IMR-90 (cell line): ENCODE data around the gene ABCA3. TPM values are rescaled to one million over a fixed set of nuclear protein-coding genes. Genes with fewer than 3 reads are reported as not detected.

Source experiments
- ATAC-seq: fragments of 200-7000 bp; cut with Tn5 transposase; 2 replicates; pipeline ENCODE4 v1.9.1; 2020; ENCODE audit warnings: low read depth, mild to moderate bottlenecking, moderate library complexity
- BruUV-seq: library from RNA; stranded (reverse); fragments of 400-500 nt; replicated peaks from 2 replicates; lab custom pipeline; 2021; lab: Mats Ljungman, UMichigan
- CTCF ChIA-PET: fragments of 300-600 bp; formaldehyde crosslinking; extraction: SDS; loops from one replicate; lab custom pipeline; 2021; ENCODE audit warnings: antibody characterized with exemption; lab: Yijun Ruan, JAX
- POLR2A ChIA-PET: fragments of 300-600 bp; sonication (Branson Sonifier 250); formaldehyde crosslinking; loops from one replicate; lab custom pipeline; 2022; ENCODE audit warnings: antibody characterized with exemption; ENCODE audit not compliant: unreplicated experiment; lab: Charles Lee
- DNase-seq: peaks from one replicate; pipeline ENCODE4 v3.0.0; 2013
- H2AFZ ChIP-seq: replicated peaks from 2 replicates; pipeline ENCODE3; 2013; ENCODE audit warnings: low read length, mild to moderate bottlenecking; ENCODE audit not compliant: poor library complexity
- H2AK5ac ChIP-seq: 2 replicates; pipeline ENCODE4 v1.6.1; 2013; ENCODE audit warnings: low read depth, low read length, inconsistent platforms
- H2AK9ac ChIP-seq: replicated peaks from 2 replicates; pipeline ENCODE3; 2013; ENCODE audit warnings: mild to moderate bottlenecking, low read depth, low read length, moderate library complexity; ENCODE audit not compliant: poor library complexity
- H2BK120ac ChIP-seq: 2 replicates; pipeline ENCODE4 v1.6.1; 2013; ENCODE audit warnings: low read depth, low read length, inconsistent platforms
- H2BK15ac ChIP-seq: 3 replicates; pipeline ENCODE4 v1.6.1; 2013; ENCODE audit warnings: low read depth, low read length, inconsistent platforms
- H2BK20ac ChIP-seq: 2 replicates; pipeline ENCODE4 v1.6.1; 2013; ENCODE audit warnings: low read depth, mild to moderate bottlenecking, inconsistent platforms, low read length, moderate library complexity
- H2BK5ac ChIP-seq: 2 replicates; pipeline ENCODE4 v1.6.1; 2013; ENCODE audit warnings: mild to moderate bottlenecking, low read depth, low read length, inconsistent platforms; ENCODE audit not compliant: poor library complexity, severe bottlenecking
- H3K14ac ChIP-seq: replicated peaks from 2 replicates; pipeline ENCODE4 v1.6.1; 2013; ENCODE audit warnings: low read depth, low read length, inconsistent platforms
- H3K18ac ChIP-seq: 2 replicates; pipeline ENCODE4 v1.6.1; 2013; ENCODE audit warnings: low read depth, low read length, control low read depth
- H3K23ac ChIP-seq: 2 replicates; pipeline ENCODE4 v1.6.1; 2013; ENCODE audit warnings: low read depth, low read length, inconsistent platforms
- H3K27ac ChIP-seq: 2 replicates; pipeline ENCODE4 v1.5.1; 2013; ENCODE audit warnings: mild to moderate bottlenecking, control low read depth, low read length; ENCODE audit not compliant: insufficient read depth
- H3K27me3 ChIP-seq: 2 replicates; pipeline ENCODE4 v1.6.1; 2013; ENCODE audit warnings: low read length; ENCODE audit not compliant: control insufficient read depth, insufficient read depth
- H3K36me3 ChIP-seq: 2 replicates; pipeline ENCODE4 v1.6.1; 2013; ENCODE audit warnings: low read length, mixed read lengths; ENCODE audit not compliant: control insufficient read depth, insufficient read depth
- H3K4ac ChIP-seq: 2 replicates; pipeline ENCODE4 v1.6.1; 2013; ENCODE audit warnings: low read depth, low read length, inconsistent platforms
- H3K4me1 ChIP-seq: 2 replicates; pipeline ENCODE4 v1.6.1; 2013; ENCODE audit warnings: low read length, mixed read lengths; ENCODE audit not compliant: control insufficient read depth, insufficient read depth
- H3K4me2 ChIP-seq: 2 replicates; pipeline ENCODE4 v1.6.1; 2013; ENCODE audit warnings: low read depth, mild to moderate bottlenecking, control low read depth, low read length, moderate library complexity
- H3K4me3 ChIP-seq: 2 replicates; pipeline ENCODE4 v1.5.1; 2013; ENCODE audit warnings: low read depth, mild to moderate bottlenecking, control low read depth, low read length, moderate library complexity; ENCODE audit not compliant: insufficient read depth
- H3K56ac ChIP-seq: 2 replicates; pipeline ENCODE4 v1.6.1; 2013; ENCODE audit warnings: low read length, inconsistent platforms; ENCODE audit not compliant: insufficient read depth; ENCODE audit errors: extremely low read depth
- H3K79me1 ChIP-seq, 2 experiments: 2 replicates each; pipeline ENCODE4 v1.6.1; 2013; ENCODE audit warnings: low read length in 2 of 2, inconsistent platforms in 1 of 2, low read depth in 1 of 2
- H3K9ac ChIP-seq: 2 replicates; pipeline ENCODE4 v1.6.1; 2013; ENCODE audit warnings: low read depth, low read length, control low read depth
- H3K9me1 ChIP-seq: 2 replicates; pipeline ENCODE4 v1.6.1; 2013; ENCODE audit warnings: low read length, inconsistent platforms; ENCODE audit not compliant: insufficient read depth
- H3K9me3 ChIP-seq: 2 replicates; pipeline ENCODE4 v1.6.1; 2013; ENCODE audit warnings: low read length; ENCODE audit not compliant: control insufficient read depth, insufficient read depth
- H4K20me1 ChIP-seq: 2 replicates; pipeline ENCODE4 v1.6.1; 2013; ENCODE audit warnings: low read length, inconsistent platforms; ENCODE audit not compliant: insufficient read depth
- H4K5ac ChIP-seq: 2 replicates; pipeline ENCODE4 v1.6.1; 2013; ENCODE audit warnings: mild to moderate bottlenecking, low read depth, low read length, control low read depth
- H4K8ac ChIP-seq, 2 experiments: 2 replicates each; pipeline ENCODE4 v1.6.1; 2013; ENCODE audit warnings: low read depth in 2 of 2, low read length in 2 of 2, control low read depth in 1 of 2, inconsistent platforms in 1 of 2
- H4K91ac ChIP-seq: 2 replicates; pipeline ENCODE4 v1.6.1; 2013; ENCODE audit warnings: low read depth, low read length, inconsistent platforms; ENCODE audit not compliant: insufficient read depth
- CTCF ChIP-seq: conservative IDR thresholded peaks from 2 replicates; pipeline ENCODE4 v1.5.1; 2012; ENCODE audit warnings: mild to moderate bottlenecking, low read depth, low read length, improper control_type of control experiment
- MAFK ChIP-seq: IDR thresholded peaks from 2 replicates; pipeline ENCODE4 v1.6.1; 2012; ENCODE audit warnings: low read depth, low read length, improper control_type of control experiment
- WGBS, 2 experiments: methylation state at CpG; one replicate each; pipeline versions ENCODE4 v1.1.5 to v1.1.7; 2013; ENCODE audit warnings: missing lambda C conversion rate in 2 of 2; ENCODE audit not compliant: insufficient read length in 1 of 2; ENCODE audit errors: extremely low coverage in 2 of 2; 5-methylcytosine and 5-hydroxymethylcytosine counted together
- dilution Hi-C: fragments of 300-500 bp; cut with HindIII; formaldehyde crosslinking; loops from one replicate; pipeline ENCODE4 v1.14.3; 2018; ENCODE audit warnings: low sequenced_read_pairs; ENCODE audit not compliant: unreplicated experiment
- in situ Hi-C: fragments of 300-500 bp; cut with MboI; formaldehyde crosslinking; loops from 3 replicates; pipeline ENCODE4 v1.14.3; 2019; ENCODE audit warnings: low sequenced_read_pairs, inconsistent platforms, mixed read lengths
- intact Hi-C: fragments of 100-400 bp; cut with micrococcal nuclease; formaldehyde crosslinking; loops from 2 replicates; pipeline ENCODE4 v1.10.0; 2022
- polyA plus RNA-seq, 3 experiments: library from polyadenylated mRNA; depleted of rRNA; stranded (reverse); fragments of >200 nt; gene quantifications; 2 replicates each; pipeline ENCODE4 v1.2.3, GENCODE V29; 2012; ENCODE audit warnings: low replicate concordance in 1 of 3
- total RNA-seq: library from RNA; depleted of rRNA; stranded (reverse); fragments of >200 nt; gene quantifications from 2 replicates; pipeline ENCODE4 v1.2.3, GENCODE V29; 2012

Gene ABCA3
- total and polyA plus RNA-seq, 2 of the 4 experiments (the other 2 are of a cell fraction) = 0.18 to 0.22 TPM

GRCh38 chr16:2243031-2243528, 97.4 kb downstream of the ABCA3 start:
- Histone ChIP-seq H3K27ac (no peak overlapping the region), H3K4me2 (no peak overlapping the region), H3K9me3 (no peaks in the 10 kb centered on the region), H3K4me1 (no peaks in the 10 kb centered on the region), H3K36me3 (peaks cover 50% of the 10 kb centered on the region), H3K18ac (no peak overlapping the region), H3K14ac (no peak overlapping the region), H3K9ac (no peak overlapping the region), H2BK20ac (no peak overlapping the region), H3K27me3 (no peaks in the 10 kb centered on the region), H3K56ac (no peak overlapping the region), H2AK9ac (no peak overlapping the region), H4K91ac (no peak overlapping the region), H2BK15ac (no peak overlapping the region), H4K8ac (no peak overlapping the region), H3K79me1 (peaks cover 11 to 25% of the 10 kb centered on the region in 2 experiments), H4K20me1 (no peaks in the 10 kb centered on the region; the same call in none of the 2 replicates), H3K4ac (no peak overlapping the region), H3K23ac (no peak overlapping the region), H2AK5ac (no peak overlapping the region), H3K4me3 (no peak overlapping the region), H4K5ac (no peak overlapping the region), H2BK5ac (no peak overlapping the region), H2AFZ (no peak overlapping the region), H3K9me1 (no peaks in the 10 kb centered on the region), H2BK120ac (no peak overlapping the region)
- whole genome bisulfite sequencing, 2 experiments = 98% methylated on average over 7 of the region's 19 CpGs; no CpG with 5 or more reads in 1 of the 2 experiments
- no peak for TF ChIP-seq CTCF
- no peak for TF ChIP-seq MAFK
- dilution Hi-C loops (no loop called here), intact Hi-C loops (no loop called here), in situ Hi-C loops (no loop called here)
- ATAC-seq = no peak
- POLR2A ChIA-PET = no interaction called here
- CTCF ChIA-PET = no interaction called here
- no TSS peak for BruUV-seq
- DNase-seq = no peak
